ENCODE measurements around the gene MSANTD3.

GRCh38 chr9:100468041-100468440 lies 41.1 kb downstream of the MSANTD3 start:
- TF ChIP-seq EZH2 (IDR thresholded peaks at IDR 0.05; ENCODE audit: low read depth) (no peak), CTCF (conservative IDR thresholded peaks at IDR 0.05) (no peak)

Measured in PC-9 (cell line).